HFFc6 (cell line): ENCODE measurements around the gene BGN. TPM values are rescaled to one million over a fixed set of nuclear protein-coding genes. Genes with fewer than 3 reads are reported as not detected.

Experiments used
- DNase-seq: peaks from one replicate; pipeline ENCODE4 v3.0.0-alpha.2; 2018
- H3K27ac Mint-ChIP-seq: 2 replicates; pipeline ENCODE4 v1.8.0; 2020; ENCODE audit warnings: mild to moderate bottlenecking, mixed read lengths
- H3K27me3 Mint-ChIP-seq: 2 replicates; pipeline ENCODE4 v1.8.0; 2021; ENCODE audit warnings: mild to moderate bottlenecking, moderate library complexity, mixed read lengths; ENCODE audit not compliant: insufficient read depth
- H3K36me3 Mint-ChIP-seq: 2 replicates; pipeline ENCODE4 v1.8.0; 2021; ENCODE audit warnings: low read depth, mixed read lengths
- H3K4me1 Mint-ChIP-seq: 2 replicates; pipeline ENCODE4 v1.8.0; 2020; ENCODE audit warnings: low read depth, mixed read lengths
- H3K4me3 Mint-ChIP-seq: 2 replicates; pipeline ENCODE4 v1.8.0; 2020; ENCODE audit warnings: mild to moderate bottlenecking, moderate library complexity, mixed read lengths
- H3K9me3 Mint-ChIP-seq: 2 replicates; pipeline ENCODE4 v1.8.0; 2020; ENCODE audit warnings: mild to moderate bottlenecking, mixed read lengths
- total RNA-seq, 6 experiments: library from RNA; stranded (reverse); fragmentation: NEBNext Ultra II Directional; extraction: Animal tissue kit (Norgen Biotek cat#: 25700); gene quantifications; 2 replicates in 1 of 6; 3 replicates in 5 of 6; pipeline ENCODE4 v1.2.3, GENCODE V29; 2021
- TF ChIP-seq, protein P1 (sequence below): fragments of 200-600 bp; sonication (generic); IDR thresholded peaks from 2 replicates; pipeline ENCODE4 v1.5.0; 2021; ENCODE audit warnings: antibody characterized with exemption, mild to moderate bottlenecking

The BGN gene
- total RNA-seq, 6 experiments from 2014 or later: 324 to 382 (median 367) TPM

- no peak for DNase-seq
- TF ChIP-seq, protein P1, sequence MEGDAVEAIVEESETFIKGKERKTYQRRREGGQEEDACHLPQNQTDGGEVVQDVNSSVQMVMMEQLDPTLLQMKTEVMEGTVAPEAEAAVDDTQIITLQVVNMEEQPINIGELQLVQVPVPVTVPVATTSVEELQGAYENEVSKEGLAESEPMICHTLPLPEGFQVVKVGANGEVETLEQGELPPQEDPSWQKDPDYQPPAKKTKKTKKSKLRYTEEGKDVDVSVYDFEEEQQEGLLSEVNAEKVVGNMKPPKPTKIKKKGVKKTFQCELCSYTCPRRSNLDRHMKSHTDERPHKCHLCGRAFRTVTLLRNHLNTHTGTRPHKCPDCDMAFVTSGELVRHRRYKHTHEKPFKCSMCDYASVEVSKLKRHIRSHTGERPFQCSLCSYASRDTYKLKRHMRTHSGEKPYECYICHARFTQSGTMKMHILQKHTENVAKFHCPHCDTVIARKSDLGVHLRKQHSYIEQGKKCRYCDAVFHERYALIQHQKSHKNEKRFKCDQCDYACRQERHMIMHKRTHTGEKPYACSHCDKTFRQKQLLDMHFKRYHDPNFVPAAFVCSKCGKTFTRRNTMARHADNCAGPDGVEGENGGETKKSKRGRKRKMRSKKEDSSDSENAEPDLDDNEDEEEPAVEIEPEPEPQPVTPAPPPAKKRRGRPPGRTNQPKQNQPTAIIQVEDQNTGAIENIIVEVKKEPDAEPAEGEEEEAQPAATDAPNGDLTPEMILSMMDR: no peak
- H3K27ac Mint-ChIP-seq: no peak overlapping the region
- H3K4me3 Mint-ChIP-seq: no peak overlapping the region
- peaks cover 10% of the 10 kb centered on the region for H3K27me3 Mint-ChIP-seq
- H3K9me3 Mint-ChIP-seq: no peaks in the 10 kb centered on the region
- H3K36me3 Mint-ChIP-seq: no peaks in the 10 kb centered on the region
- no peaks in the 10 kb centered on the region for H3K4me1 Mint-ChIP-seq
These were observed 42.9 kb downstream of the BGN start for GRCh38 chrX:153537526-153538295.

GRCh38 chrX:153538424-153538823 lies 43.6 kb downstream of the BGN start:
- Mint-ChIP-seq H3K27ac (no peak overlapping the region), H3K4me1 (no peaks in the 10 kb centered on the region), H3K9me3 (no peaks in the 10 kb centered on the region), H3K27me3 (peaks cover 9% of the 10 kb centered on the region), H3K36me3 (no peaks in the 10 kb centered on the region), H3K4me3 (no peak overlapping the region)
- TF ChIP-seq, protein P1: no peak
- DNase-seq: no peak

DNA sequence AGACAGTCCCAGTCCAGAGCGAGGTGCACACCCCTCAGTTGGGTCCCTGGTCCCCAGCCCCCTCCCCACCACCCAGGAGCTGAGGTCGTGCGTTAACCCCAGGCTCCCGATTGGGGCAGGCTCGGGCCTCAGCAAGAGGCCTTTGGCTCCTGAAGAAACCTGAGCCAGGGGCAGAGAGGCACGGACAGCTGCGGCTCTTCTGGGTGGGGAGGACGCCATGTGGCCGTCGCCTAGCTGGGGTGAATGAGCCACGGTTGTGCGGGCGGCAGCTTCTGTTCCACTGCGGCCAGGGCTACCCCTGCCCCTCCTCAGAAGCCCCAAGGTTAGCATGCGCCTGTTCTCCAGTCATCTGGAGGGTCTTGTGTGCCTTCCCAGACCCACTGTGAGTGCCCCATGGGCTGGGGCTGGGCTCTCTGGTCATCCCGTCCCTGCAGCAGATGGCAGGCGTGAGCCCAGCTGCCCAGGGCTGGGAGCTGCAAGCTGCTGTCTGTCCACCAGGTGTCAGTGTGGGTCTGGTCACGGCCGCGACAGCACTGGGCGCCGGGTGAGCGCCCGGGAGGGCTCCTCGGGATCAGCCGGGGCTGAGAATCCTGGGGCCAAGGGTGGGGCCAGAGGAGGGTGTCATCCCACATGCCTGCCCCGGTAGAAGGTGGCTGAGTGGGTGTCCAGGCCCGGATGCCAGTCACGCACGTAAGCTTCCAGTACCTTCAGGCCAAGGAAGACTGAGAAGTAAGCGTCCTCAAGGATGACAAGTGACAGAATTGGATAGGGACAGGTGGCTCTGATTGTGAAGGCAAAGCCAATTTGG lies 44.6 kb downstream of the BGN start:
- no peaks in the 10 kb centered on the region for H3K36me3 Mint-ChIP-seq
- no peaks in the 10 kb centered on the region for H3K9me3 Mint-ChIP-seq
- no peaks in the 10 kb centered on the region for H3K4me1 Mint-ChIP-seq
- TF ChIP-seq, protein P1: peak; percentile 87
- H3K27ac Mint-ChIP-seq: no peak overlapping the region
- peaks cover 9% of the 10 kb centered on the region for H3K27me3 Mint-ChIP-seq
- H3K4me3 Mint-ChIP-seq: no peak overlapping the region
- DNase-seq: peak; percentile 46

DNA sequence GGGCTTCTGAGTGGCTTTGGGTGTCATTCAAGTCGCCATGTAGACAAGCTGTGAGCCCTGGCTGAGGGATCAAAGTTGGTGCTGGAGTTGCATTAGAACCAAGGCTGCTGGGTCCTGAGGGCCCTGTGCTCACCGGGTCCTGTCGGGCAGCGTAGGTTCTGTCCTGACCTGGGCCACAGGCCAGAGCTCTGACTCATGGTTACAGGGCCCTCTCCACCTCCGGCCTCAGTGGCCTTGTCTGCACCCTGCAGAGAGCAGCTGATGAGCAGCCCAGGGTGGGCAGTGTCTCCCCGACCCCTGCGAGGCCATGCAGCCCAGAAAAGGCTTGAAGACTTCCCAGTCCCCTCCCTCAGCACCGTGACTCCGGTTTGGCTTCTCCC lies 45.2 kb downstream of the BGN start:
- H3K4me1 Mint-ChIP-seq: no peaks in the 10 kb centered on the region
- H3K9me3 Mint-ChIP-seq: no peaks in the 10 kb centered on the region
- no peak overlapping the region for H3K27ac Mint-ChIP-seq
- no peak for DNase-seq
- no peaks in the 10 kb centered on the region for H3K36me3 Mint-ChIP-seq
- no peak overlapping the region for H3K4me3 Mint-ChIP-seq
- TF ChIP-seq, protein P1: no peak
- peaks cover 9% of the 10 kb centered on the region for H3K27me3 Mint-ChIP-seq

DNA sequence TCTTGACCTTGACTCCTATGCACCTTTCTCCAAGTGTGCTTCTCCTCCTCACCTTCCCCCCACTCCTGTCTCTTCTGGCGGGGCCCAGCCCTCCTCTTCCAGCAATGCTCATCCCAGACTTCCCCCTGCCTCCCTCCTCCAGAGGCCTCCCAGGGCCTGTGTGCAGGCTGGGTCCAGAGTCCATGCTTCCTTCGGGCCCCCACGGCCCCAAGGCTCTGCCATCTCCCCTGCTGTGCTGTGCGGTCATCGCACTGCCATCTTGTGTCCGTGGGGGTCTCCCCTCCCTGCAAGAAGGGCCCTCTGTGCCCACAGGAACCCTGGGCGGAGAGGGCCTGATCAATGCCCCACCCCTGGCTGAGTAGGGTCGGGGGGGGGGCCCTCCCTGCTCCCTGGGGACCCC lies 49.9 kb downstream of the BGN start:
- no peak overlapping the region for H3K27ac Mint-ChIP-seq
- DNase-seq: no peak
- no peaks in the 10 kb centered on the region for H3K9me3 Mint-ChIP-seq
- no peak overlapping the region for H3K4me3 Mint-ChIP-seq
- no peaks in the 10 kb centered on the region for H3K4me1 Mint-ChIP-seq
- TF ChIP-seq, protein P1: no peak
- H3K27me3 Mint-ChIP-seq: peaks cover 7% of the 10 kb centered on the region
- H3K36me3 Mint-ChIP-seq: no peaks in the 10 kb centered on the region
